ENCODE measurements around the gene RUBCN.

The RUBCN gene

DNA sequence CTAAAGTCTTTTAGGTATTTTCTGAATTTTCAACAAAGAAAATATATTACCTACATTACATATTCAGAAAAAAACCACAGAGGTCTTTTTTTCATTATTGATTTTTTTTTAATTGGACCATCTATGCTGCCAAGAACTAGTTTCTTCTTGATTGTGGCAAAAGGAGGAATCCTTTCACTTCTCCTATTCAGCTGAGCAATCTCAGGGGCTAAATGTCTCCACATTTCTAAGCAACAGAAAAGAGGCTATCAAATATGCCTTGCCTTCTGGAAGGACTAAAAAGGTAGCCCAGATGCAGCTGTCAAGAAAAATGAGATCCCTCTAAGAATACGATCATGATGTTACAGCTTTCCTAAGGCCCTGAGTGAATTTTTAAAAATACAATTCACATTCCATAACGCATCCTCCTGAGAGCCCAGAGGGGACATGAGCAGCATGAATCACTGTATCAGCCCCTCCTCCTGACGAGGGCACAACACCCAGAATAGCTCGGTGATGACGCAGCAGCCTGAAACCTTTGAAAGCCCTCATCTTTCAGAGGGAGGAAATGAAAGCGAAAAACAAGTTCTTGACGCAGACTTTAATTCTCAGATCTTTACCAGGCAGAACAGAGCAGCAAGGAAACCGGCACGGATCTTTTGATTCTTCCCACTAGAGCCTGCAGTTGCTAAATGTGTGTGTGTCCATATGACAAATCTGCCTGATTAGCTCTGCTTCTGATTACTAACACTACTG is 24.6 kb downstream of the RUBCN start (continued):
- TF ChIP-seq, protein P1, sequence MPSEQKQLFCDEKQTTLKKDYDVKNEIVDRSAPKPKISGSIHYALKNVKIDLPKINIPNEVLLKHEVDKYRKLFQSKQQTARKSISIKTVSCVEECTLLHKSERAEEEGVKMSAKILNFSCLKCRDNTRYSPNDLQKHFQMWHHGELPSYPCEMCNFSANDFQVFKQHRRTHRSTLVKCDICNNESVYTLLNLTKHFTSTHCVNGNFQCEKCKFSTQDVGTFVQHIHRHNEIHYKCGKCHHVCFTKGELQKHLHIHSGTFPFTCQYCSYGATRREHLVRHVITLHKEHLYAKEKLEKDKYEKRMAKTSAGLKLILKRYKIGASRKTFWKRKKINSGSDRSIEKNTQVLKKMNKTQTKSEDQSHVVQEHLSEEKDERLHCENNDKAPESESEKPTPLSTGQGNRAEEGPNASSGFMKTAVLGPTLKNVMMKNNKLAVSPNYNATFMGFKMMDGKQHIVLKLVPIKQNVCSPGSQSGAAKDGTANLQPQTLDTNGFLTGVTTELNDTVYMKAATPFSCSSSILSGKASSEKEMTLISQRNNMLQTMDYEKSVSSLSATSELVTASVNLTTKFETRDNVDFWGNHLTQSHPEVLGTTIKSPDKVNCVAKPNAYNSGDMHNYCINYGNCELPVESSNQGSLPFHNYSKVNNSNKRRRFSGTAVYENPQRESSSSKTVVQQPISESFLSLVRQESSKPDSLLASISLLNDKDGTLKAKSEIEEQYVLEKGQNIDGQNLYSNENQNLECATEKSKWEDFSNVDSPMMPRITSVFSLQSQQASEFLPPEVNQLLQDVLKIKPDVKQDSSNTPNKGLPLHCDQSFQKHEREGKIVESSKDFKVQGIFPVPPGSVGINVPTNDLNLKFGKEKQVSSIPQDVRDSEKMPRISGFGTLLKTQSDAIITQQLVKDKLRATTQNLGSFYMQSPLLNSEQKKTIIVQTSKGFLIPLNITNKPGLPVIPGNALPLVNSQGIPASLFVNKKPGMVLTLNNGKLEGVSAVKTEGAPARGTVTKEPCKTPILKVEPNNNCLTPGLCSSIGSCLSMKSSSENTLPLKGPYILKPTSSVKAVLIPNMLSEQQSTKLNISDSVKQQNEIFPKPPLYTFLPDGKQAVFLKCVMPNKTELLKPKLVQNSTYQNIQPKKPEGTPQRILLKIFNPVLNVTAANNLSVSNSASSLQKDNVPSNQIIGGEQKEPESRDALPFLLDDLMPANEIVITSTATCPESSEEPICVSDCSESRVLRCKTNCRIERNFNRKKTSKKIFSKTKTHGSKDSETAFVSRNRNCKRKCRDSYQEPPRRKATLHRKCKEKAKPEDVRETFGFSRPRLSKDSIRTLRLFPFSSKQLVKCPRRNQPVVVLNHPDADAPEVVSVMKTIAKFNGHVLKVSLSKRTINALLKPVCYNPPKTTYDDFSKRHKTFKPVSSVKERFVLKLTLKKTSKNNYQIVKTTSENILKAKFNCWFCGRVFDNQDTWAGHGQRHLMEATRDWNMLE (tag by site-specific recombination; conservative IDR thresholded peaks at IDR 0.05; ENCODE audit: low read depth): no peak
- TF ChIP-seq ZFP41 (tag by site-specific recombination; IDR thresholded peaks at IDR 0.05; ENCODE audit: borderline replicate concordance) (no peak), GLIS1 (tag by site-specific recombination; IDR thresholded peaks at IDR 0.05) (no peak), ZBTB8A (tag by site-specific recombination; IDR thresholded peaks at IDR 0.05) (peak; percentile 75), ZNF214 (tag by site-specific recombination; IDR thresholded peaks at IDR 0.05; ENCODE audit: borderline replicate concordance) (no peak), ZNF10 (tag by site-specific recombination; IDR thresholded peaks at IDR 0.05) (no peak), HOXC10 (CRISPR knock-in tag; IDR thresholded peaks at IDR 0.05) (no peak), ZFP37 (tag by site-specific recombination; IDR thresholded peaks at IDR 0.05) (no peak), ZNF510 (tag by site-specific recombination; IDR thresholded peaks at IDR 0.05; ENCODE audit: insufficient replicate concordance) (no peak), ZNF274 (IDR thresholded peaks at IDR 0.05; ENCODE audit: low read length) (no peak), ZNF274 (tag by site-specific recombination; IDR thresholded peaks at IDR 0.05; ENCODE audit: borderline replicate concordance) (no peak), ZNF548 (tag by site-specific recombination; IDR thresholded peaks at IDR 0.05) (no peak), ZBTB21 (tag by site-specific recombination; IDR thresholded peaks at IDR 0.05) (peak; percentile 69; the same call in 1 of the 2 replicates), OSR2 (tag by site-specific recombination; IDR thresholded peaks at IDR 0.05) (no peak), ZNF555 (tag by site-specific recombination; conservative IDR thresholded peaks at IDR 0.05) (no peak), ZNF302 (tag by site-specific recombination; IDR thresholded peaks at IDR 0.05; ENCODE audit: low read depth) (no peak), SCRT1 (tag by site-specific recombination; IDR thresholded peaks at IDR 0.05; ENCODE audit: borderline replicate concordance) (no peak), ZNF2 (tag by site-specific recombination; IDR thresholded peaks at IDR 0.05) (no peak), ZNF677 (tag by site-specific recombination; IDR thresholded peaks at IDR 0.05) (no peak), FEZF1 (tag by site-specific recombination; IDR thresholded peaks at IDR 0.05) (no peak), ZNF24 (tag by site-specific recombination; IDR thresholded peaks at IDR 0.05) (no peak), ZNF777 (tag by site-specific recombination; IDR thresholded peaks at IDR 0.05; ENCODE audit: borderline replicate concordance) (no peak), PRDM1 (tag by site-specific recombination; IDR thresholded peaks at IDR 0.05) (peak; percentile 84), ZNF140 (tag by site-specific recombination; IDR thresholded peaks at IDR 0.05) (no peak)
- TF ChIP-seq, protein P2, sequence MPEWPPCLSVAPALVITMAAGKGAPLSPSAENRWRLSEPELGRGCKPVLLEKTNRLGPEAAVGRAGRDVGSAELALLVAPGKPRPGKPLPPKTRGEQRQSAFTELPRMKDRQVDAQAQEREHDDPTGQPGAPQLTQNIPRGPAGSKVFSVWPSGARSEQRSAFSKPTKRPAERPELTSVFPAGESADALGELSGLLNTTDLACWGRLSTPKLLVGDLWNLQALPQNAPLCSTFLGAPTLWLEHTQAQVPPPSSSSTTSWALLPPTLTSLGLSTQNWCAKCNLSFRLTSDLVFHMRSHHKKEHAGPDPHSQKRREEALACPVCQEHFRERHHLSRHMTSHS (tag by site-specific recombination; IDR thresholded peaks at IDR 0.05): no peak
- TF ChIP-seq, protein P3, sequence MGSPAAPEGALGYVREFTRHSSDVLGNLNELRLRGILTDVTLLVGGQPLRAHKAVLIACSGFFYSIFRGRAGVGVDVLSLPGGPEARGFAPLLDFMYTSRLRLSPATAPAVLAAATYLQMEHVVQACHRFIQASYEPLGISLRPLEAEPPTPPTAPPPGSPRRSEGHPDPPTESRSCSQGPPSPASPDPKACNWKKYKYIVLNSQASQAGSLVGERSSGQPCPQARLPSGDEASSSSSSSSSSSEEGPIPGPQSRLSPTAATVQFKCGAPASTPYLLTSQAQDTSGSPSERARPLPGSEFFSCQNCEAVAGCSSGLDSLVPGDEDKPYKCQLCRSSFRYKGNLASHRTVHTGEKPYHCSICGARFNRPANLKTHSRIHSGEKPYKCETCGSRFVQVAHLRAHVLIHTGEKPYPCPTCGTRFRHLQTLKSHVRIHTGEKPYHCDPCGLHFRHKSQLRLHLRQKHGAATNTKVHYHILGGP (tag by site-specific recombination; IDR thresholded peaks at IDR 0.05): no peak
- TF ChIP-seq, protein P4, sequence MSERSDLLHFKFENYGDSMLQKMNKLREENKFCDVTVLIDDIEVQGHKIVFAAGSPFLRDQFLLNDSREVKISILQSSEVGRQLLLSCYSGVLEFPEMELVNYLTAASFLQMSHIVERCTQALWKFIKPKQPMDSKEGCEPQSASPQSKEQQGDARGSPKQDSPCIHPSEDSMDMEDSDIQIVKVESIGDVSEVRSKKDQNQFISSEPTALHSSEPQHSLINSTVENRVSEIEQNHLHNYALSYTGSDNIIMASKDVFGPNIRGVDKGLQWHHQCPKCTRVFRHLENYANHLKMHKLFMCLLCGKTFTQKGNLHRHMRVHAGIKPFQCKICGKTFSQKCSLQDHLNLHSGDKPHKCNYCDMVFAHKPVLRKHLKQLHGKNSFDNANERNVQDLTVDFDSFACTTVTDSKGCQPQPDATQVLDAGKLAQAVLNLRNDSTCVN (tag by site-specific recombination; optimal IDR thresholded peaks at IDR 0.05): no peak
- TF ChIP-seq, protein P5, sequence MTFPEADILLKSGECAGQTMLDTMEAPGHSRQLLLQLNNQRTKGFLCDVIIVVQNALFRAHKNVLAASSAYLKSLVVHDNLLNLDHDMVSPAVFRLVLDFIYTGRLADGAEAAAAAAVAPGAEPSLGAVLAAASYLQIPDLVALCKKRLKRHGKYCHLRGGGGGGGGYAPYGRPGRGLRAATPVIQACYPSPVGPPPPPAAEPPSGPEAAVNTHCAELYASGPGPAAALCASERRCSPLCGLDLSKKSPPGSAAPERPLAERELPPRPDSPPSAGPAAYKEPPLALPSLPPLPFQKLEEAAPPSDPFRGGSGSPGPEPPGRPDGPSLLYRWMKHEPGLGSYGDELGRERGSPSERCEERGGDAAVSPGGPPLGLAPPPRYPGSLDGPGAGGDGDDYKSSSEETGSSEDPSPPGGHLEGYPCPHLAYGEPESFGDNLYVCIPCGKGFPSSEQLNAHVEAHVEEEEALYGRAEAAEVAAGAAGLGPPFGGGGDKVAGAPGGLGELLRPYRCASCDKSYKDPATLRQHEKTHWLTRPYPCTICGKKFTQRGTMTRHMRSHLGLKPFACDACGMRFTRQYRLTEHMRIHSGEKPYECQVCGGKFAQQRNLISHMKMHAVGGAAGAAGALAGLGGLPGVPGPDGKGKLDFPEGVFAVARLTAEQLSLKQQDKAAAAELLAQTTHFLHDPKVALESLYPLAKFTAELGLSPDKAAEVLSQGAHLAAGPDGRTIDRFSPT (tag by site-specific recombination; IDR thresholded peaks at IDR 0.05): peak; percentile 84
- TF ChIP-seq, protein P6, sequence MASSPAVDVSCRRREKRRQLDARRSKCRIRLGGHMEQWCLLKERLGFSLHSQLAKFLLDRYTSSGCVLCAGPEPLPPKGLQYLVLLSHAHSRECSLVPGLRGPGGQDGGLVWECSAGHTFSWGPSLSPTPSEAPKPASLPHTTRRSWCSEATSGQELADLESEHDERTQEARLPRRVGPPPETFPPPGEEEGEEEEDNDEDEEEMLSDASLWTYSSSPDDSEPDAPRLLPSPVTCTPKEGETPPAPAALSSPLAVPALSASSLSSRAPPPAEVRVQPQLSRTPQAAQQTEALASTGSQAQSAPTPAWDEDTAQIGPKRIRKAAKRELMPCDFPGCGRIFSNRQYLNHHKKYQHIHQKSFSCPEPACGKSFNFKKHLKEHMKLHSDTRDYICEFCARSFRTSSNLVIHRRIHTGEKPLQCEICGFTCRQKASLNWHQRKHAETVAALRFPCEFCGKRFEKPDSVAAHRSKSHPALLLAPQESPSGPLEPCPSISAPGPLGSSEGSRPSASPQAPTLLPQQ (tag by site-specific recombination; IDR thresholded peaks at IDR 0.05): no peak
